ENCODE measurements around the gene SEPTIN2.
"Not testable (repeated sequence)": the region's sequence is repeated elsewhere in the genome, so short reads cannot be mapped to it uniquely, and the experiment has no call there.

The SEPTIN2 gene

GRCh38 chr2:241354668-241355658 is 39.2 kb downstream of the SEPTIN2 start:
- DNase-seq = peak; percentile 49

- DNase-seq = peak; percentile 99
Measured at GRCh38 chr2:241355983-241356870, 40.5 kb downstream of the SEPTIN2 start, which contains the start of gene FARP2. Gene FARP2, plus strand, starts transcription at chr2:241356285. Its CDS starts 16,823 bp downstream, at chr2:241373108.

- no peak for DNase-seq
Measured at GRCh38 chr2:241356871-241357260, 41.1 kb downstream of the SEPTIN2 start.

GRCh38 chr2:241357531-241357930 is 41.8 kb downstream of the SEPTIN2 start:
- no peak for DNase-seq

GRCh38 chr2:241358470-241358869 is 42.7 kb downstream of the SEPTIN2 start:
- DNase-seq = no peak

GRCh38 chr2:241359481-241360045 is 43.8 kb downstream of the SEPTIN2 start:
- DNase-seq = no peak

GRCh38 chr2:241363426-241363825 is 47.7 kb downstream of the SEPTIN2 start:
- DNase-seq = no peak

- DNase-seq = no peak
Measured at GRCh38 chr2:241364781-241365180, 49.1 kb downstream of the SEPTIN2 start.

GRCh38 chr2:241366678-241367077 is 51.0 kb downstream of the SEPTIN2 start:
- no peak for DNase-seq

- no peak for DNase-seq
Measured at GRCh38 chr2:241368643-241369042, 52.9 kb downstream of the SEPTIN2 start.

GRCh38 chr2:241372361-241372992 is 56.8 kb downstream of the SEPTIN2 start:
- DNase-seq = no peak

- no peak for DNase-seq
Measured at GRCh38 chr2:241373446-241373845, 57.7 kb downstream of the SEPTIN2 start.

- DNase-seq = not testable (repeated sequence)
Measured at GRCh38 chr2:241373906-241374305, 58.2 kb downstream of the SEPTIN2 start.

GRCh38 chr2:241375300-241375699 is 59.6 kb downstream of the SEPTIN2 start:
- no peak for DNase-seq

GRCh38 chr2:241376808-241377207 is 61.1 kb downstream of the SEPTIN2 start:
- no peak for DNase-seq

GRCh38 chr2:241378816-241379215 is 63.1 kb downstream of the SEPTIN2 start:
- DNase-seq = no peak

GRCh38 chr2:241379481-241380480 is 64.1 kb downstream of the SEPTIN2 start:
- DNase-seq = peak; percentile 72

- DNase-seq = no peak
Measured at GRCh38 chr2:241381872-241382271, 66.1 kb downstream of the SEPTIN2 start.

- not testable (repeated sequence) for DNase-seq
Measured at GRCh38 chr2:241385450-241385849, 69.7 kb downstream of the SEPTIN2 start.

- DNase-seq = no peak
Measured at GRCh38 chr2:241386519-241386918, 70.8 kb downstream of the SEPTIN2 start.

GRCh38 chr2:241389697-241390096 is 74.0 kb downstream of the SEPTIN2 start:
- no peak for DNase-seq

Measured in fibroblast of upper back skin (primary cell).